Ishikawa (cell line): ENCODE data around the gene CHD9.

Experiments used
- CEBPB ChIP-seq: IDR thresholded peaks from 2 replicates; pipeline ENCODE4 v1.6.1; 2012
- CREB1 ChIP-seq: IDR thresholded peaks from 2 replicates; pipeline ENCODE4 v1.6.1; 2012; ENCODE audit warnings: low read depth
- EGR1 ChIP-seq: IDR thresholded peaks from 2 replicates; pipeline ENCODE4 v1.6.1; 2012
- EP300 ChIP-seq: IDR thresholded peaks from 2 replicates; pipeline ENCODE4 v1.6.1; 2012; ENCODE audit warnings: borderline replicate concordance
- FOXM1 ChIP-seq: IDR thresholded peaks from 2 replicates; pipeline ENCODE4 v1.6.1; 2012; ENCODE audit warnings: low read depth, borderline replicate concordance
- NFIC ChIP-seq: IDR thresholded peaks from 2 replicates; pipeline ENCODE4 v1.6.1; 2012
- RAD21 ChIP-seq: IDR thresholded peaks from 2 replicates; pipeline ENCODE4 v1.6.1; 2012; ENCODE audit warnings: low read depth
- REST ChIP-seq: IDR thresholded peaks from 2 replicates; pipeline ENCODE4 v1.6.1; 2012; ENCODE audit warnings: low read depth, mild to moderate bottlenecking
- TAF1 ChIP-seq: IDR thresholded peaks from 2 replicates; pipeline ENCODE4 v1.6.1; 2012; ENCODE audit warnings: low read depth, mild to moderate bottlenecking
- TCF12 ChIP-seq: IDR thresholded peaks from 2 replicates; pipeline ENCODE4 v1.6.1; 2012; ENCODE audit warnings: low read depth
- TEAD4 ChIP-seq: IDR thresholded peaks from 2 replicates; pipeline ENCODE4 v1.6.1; 2012
- YY1 ChIP-seq: IDR thresholded peaks from 2 replicates; pipeline ENCODE4 v1.6.1; 2012; ENCODE audit warnings: low read depth
- ZBTB7A ChIP-seq: IDR thresholded peaks from 2 replicates; pipeline ENCODE4 v1.6.1; 2012; ENCODE audit warnings: low read depth
- TF ChIP-seq, protein P1 (sequence below): IDR thresholded peaks from 2 replicates; pipeline ENCODE4 v1.6.1; 2012
- TF ChIP-seq, protein P2 (sequence below): IDR thresholded peaks from 2 replicates; pipeline ENCODE4 v1.6.1; 2012

CHD9 gene, protein sequence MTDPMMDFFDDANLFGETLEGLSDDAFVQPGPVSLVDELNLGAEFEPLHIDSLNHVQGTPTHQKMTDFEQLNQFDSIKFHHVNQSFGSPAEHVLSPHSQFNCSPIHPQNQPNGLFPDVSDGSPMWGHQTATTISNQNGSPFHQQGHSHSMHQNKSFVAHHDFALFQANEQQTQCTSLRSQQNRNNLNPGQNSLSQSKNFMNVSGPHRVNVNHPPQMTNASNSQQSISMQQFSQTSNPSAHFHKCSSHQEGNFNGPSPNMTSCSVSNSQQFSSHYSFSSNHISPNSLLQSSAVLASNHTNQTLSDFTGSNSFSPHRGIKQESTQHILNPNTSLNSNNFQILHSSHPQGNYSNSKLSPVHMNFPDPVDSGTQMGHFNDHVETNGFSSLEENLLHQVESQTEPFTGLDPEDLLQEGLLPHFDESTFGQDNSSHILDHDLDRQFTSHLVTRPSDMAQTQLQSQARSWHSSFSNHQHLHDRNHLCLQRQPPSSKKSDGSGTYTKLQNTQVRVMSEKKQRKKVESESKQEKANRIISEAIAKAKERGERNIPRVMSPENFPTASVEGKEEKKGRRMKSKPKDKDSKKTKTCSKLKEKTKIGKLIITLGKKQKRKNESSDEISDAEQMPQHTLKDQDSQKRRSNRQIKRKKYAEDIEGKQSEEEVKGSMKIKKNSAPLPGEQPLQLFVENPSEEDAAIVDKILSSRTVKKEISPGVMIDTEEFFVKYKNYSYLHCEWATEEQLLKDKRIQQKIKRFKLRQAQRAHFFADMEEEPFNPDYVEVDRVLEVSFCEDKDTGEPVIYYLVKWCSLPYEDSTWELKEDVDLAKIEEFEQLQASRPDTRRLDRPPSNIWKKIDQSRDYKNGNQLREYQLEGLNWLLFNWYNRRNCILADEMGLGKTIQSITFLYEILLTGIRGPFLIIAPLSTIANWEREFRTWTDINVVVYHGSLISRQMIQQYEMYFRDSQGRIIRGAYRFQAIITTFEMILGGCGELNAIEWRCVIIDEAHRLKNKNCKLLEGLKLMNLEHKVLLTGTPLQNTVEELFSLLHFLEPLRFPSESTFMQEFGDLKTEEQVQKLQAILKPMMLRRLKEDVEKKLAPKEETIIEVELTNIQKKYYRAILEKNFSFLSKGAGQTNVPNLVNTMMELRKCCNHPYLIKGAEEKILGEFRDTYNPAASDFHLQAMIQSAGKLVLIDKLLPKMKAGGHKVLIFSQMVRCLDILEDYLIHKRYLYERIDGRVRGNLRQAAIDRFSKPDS (N-terminal part only)

GRCh38 chr16:53054670-53055485 is at the start of gene CHD9:
TSS of gene CHD9 (plus strand) at chr16:53054991. CDS start at chr16:53156090, 101,099 bp downstream.
- peak; percentile 40; the same call in 1 of the 2 replicates for TF ChIP-seq NFIC
- TF ChIP-seq RAD21 = peak; percentile 91
- TF ChIP-seq, protein P1, sequence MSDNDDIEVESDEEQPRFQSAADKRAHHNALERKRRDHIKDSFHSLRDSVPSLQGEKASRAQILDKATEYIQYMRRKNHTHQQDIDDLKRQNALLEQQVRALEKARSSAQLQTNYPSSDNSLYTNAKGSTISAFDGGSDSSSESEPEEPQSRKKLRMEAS = peak; percentile 83
- 0 out of 2 replicates have a peak, but pooled peaks have one; percentile 29 for TF ChIP-seq ZBTB7A
- peak; percentile 22; the same call in 1 of the 2 replicates for TF ChIP-seq EP300
- TF ChIP-seq CREB1 = no peak
- TF ChIP-seq YY1 = 0 out of 2 replicates have a peak, but pooled peaks have one; percentile 14
- 0 out of 2 replicates have a peak, but pooled peaks have one; percentile 11 for TF ChIP-seq TEAD4
- TF ChIP-seq TAF1 = peak; percentile 42; the same call in 1 of the 2 replicates
- TF ChIP-seq, protein P2, sequence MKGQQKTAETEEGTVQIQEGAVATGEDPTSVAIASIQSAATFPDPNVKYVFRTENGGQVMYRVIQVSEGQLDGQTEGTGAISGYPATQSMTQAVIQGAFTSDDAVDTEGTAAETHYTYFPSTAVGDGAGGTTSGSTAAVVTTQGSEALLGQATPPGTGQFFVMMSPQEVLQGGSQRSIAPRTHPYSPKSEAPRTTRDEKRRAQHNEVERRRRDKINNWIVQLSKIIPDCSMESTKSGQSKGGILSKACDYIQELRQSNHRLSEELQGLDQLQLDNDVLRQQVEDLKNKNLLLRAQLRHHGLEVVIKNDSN = peak; percentile 85
- peak; percentile 62 for TF ChIP-seq TCF12
- no peak for TF ChIP-seq CEBPB
- TF ChIP-seq FOXM1 = 0 out of 2 replicates have a peak, but pooled peaks have one; percentile 17
- TF ChIP-seq EGR1 = peak; percentile 60; the same call in 1 of the 2 replicates
- no peak for TF ChIP-seq REST

GRCh38 chr16:53007095-53007494 is 47.7 kb upstream of the CHD9 start:
- TF ChIP-seq TEAD4 (no peak), FOXM1 (no peak), EGR1 (no peak), REST (no peak), YY1 (no peak), RAD21 (no peak), CREB1 (no peak), ZBTB7A (no peak), TAF1 (no peak), CEBPB (no peak), EP300 (no peak), TCF12 (no peak), NFIC (no peak)
- TF ChIP-seq, protein P1 = no peak
- TF ChIP-seq, protein P2 = no peak

GRCh38 chr16:53014287-53014686 is 40.5 kb upstream of the CHD9 start:
- TF ChIP-seq, protein P2 = no peak
- no peak for TF ChIP-seq EGR1
- TF ChIP-seq TCF12 = no peak
- TF ChIP-seq EP300 = no peak
- TF ChIP-seq NFIC = no peak
- no peak for TF ChIP-seq REST
- TF ChIP-seq TEAD4 = no peak
- no peak for TF ChIP-seq YY1
